WTC11 (cell line): Measurements from ENCODE around the gene ATAD3C.

Experiments
- CBFB ChIP-seq: sonication (generic); formaldehyde crosslinking; IDR thresholded peaks from 2 replicates; pipeline ENCODE4 v1.8.1; 2022; ENCODE audit warnings: mild to moderate bottlenecking, low read depth, missing genetic modification reagents
- NFE2L1 ChIP-seq: sonication (generic); formaldehyde crosslinking; IDR thresholded peaks from 2 replicates; pipeline ENCODE4 v1.8.1; 2023; ENCODE audit warnings: missing genetic modification reagents
- TF ChIP-seq, protein P1 (sequence below): sonication (generic); formaldehyde crosslinking; IDR thresholded peaks from 2 replicates; pipeline ENCODE4 v1.8.0; 2023; ENCODE audit warnings: missing genetic modification reagents, mild to moderate bottlenecking, borderline replicate concordance
- TF ChIP-seq, protein P2 (sequence below): sonication (generic); formaldehyde crosslinking; IDR thresholded peaks from 2 replicates; pipeline ENCODE4 v1.8.1; 2023; ENCODE audit warnings: mild to moderate bottlenecking, missing genetic modification reagents, borderline replicate concordance
- TF ChIP-seq, protein P3 (sequence below): fragments of 200-600 bp; IDR thresholded peaks from 2 replicates; pipeline ENCODE4 v1.8.0; 2022; ENCODE audit warnings: antibody characterized with exemption
- TF ChIP-seq, protein P4 (sequence below): sonication (generic); formaldehyde crosslinking; IDR thresholded peaks from 2 replicates; pipeline ENCODE4 v1.8.0; 2022; ENCODE audit warnings: mild to moderate bottlenecking, missing genetic modification reagents

DNA sequence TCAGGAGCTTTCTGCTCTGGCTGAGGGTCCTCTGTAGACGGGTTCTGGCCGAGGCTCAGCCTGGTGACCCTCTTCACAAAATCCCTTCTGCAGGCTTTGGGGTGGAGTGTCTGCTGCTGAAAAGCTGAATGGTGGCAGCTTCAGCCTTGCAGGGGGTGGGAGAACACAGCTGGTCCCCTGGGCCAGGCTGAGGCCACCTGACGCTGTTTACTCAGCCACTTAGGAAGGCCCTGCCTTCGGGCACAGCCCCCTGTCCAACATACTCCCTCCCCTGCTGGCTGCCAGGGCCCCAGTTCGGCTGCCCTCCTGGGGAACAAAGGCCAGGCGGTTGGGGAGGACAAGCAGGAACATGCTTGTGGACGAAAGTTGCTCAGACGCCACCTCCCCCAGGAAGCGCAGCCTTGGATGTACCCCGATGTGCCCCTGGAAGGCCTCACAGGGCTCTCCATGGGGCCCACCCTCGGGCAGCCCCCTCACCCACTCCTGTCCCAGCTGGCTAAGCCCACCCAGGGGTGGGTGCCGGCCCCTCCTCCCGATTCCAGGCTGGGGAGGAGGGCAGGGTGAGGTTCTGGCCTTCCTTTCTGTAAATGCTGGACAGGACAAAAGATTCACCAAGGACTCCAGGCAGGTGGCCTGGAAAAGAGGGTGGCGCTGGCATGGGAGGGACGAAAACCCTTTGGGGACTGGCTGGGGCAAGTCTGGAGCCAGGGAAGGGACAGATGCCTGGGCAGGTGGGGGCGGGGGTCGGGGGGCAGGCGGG, 28.2 kb upstream of the ATAD3C start, which contains the start of gene ANKRD65:
- TF ChIP-seq, protein P1, sequence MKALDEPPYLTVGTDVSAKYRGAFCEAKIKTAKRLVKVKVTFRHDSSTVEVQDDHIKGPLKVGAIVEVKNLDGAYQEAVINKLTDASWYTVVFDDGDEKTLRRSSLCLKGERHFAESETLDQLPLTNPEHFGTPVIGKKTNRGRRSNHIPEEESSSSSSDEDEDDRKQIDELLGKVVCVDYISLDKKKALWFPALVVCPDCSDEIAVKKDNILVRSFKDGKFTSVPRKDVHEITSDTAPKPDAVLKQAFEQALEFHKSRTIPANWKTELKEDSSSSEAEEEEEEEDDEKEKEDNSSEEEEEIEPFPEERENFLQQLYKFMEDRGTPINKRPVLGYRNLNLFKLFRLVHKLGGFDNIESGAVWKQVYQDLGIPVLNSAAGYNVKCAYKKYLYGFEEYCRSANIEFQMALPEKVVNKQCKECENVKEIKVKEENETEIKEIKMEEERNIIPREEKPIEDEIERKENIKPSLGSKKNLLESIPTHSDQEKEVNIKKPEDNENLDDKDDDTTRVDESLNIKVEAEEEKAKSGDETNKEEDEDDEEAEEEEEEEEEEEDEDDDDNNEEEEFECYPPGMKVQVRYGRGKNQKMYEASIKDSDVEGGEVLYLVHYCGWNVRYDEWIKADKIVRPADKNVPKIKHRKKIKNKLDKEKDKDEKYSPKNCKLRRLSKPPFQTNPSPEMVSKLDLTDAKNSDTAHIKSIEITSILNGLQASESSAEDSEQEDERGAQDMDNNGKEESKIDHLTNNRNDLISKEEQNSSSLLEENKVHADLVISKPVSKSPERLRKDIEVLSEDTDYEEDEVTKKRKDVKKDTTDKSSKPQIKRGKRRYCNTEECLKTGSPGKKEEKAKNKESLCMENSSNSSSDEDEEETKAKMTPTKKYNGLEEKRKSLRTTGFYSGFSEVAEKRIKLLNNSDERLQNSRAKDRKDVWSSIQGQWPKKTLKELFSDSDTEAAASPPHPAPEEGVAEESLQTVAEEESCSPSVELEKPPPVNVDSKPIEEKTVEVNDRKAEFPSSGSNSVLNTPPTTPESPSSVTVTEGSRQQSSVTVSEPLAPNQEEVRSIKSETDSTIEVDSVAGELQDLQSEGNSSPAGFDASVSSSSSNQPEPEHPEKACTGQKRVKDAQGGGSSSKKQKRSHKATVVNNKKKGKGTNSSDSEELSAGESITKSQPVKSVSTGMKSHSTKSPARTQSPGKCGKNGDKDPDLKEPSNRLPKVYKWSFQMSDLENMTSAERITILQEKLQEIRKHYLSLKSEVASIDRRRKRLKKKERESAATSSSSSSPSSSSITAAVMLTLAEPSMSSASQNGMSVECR (CRISPR knock-in tag) = no peak
- TF ChIP-seq CBFB (CRISPR knock-in tag) (no peak), NFE2L1 (CRISPR knock-in tag) (no peak)
- TF ChIP-seq, protein P2, sequence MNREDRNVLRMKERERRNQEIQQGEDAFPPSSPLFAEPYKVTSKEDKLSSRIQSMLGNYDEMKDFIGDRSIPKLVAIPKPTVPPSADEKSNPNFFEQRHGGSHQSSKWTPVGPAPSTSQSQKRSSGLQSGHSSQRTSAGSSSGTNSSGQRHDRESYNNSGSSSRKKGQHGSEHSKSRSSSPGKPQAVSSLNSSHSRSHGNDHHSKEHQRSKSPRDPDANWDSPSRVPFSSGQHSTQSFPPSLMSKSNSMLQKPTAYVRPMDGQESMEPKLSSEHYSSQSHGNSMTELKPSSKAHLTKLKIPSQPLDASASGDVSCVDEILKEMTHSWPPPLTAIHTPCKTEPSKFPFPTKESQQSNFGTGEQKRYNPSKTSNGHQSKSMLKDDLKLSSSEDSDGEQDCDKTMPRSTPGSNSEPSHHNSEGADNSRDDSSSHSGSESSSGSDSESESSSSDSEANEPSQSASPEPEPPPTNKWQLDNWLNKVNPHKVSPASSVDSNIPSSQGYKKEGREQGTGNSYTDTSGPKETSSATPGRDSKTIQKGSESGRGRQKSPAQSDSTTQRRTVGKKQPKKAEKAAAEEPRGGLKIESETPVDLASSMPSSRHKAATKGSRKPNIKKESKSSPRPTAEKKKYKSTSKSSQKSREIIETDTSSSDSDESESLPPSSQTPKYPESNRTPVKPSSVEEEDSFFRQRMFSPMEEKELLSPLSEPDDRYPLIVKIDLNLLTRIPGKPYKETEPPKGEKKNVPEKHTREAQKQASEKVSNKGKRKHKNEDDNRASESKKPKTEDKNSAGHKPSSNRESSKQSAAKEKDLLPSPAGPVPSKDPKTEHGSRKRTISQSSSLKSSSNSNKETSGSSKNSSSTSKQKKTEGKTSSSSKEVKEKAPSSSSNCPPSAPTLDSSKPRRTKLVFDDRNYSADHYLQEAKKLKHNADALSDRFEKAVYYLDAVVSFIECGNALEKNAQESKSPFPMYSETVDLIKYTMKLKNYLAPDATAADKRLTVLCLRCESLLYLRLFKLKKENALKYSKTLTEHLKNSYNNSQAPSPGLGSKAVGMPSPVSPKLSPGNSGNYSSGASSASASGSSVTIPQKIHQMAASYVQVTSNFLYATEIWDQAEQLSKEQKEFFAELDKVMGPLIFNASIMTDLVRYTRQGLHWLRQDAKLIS (CRISPR knock-in tag) = no peak
- TF ChIP-seq, protein P3, sequence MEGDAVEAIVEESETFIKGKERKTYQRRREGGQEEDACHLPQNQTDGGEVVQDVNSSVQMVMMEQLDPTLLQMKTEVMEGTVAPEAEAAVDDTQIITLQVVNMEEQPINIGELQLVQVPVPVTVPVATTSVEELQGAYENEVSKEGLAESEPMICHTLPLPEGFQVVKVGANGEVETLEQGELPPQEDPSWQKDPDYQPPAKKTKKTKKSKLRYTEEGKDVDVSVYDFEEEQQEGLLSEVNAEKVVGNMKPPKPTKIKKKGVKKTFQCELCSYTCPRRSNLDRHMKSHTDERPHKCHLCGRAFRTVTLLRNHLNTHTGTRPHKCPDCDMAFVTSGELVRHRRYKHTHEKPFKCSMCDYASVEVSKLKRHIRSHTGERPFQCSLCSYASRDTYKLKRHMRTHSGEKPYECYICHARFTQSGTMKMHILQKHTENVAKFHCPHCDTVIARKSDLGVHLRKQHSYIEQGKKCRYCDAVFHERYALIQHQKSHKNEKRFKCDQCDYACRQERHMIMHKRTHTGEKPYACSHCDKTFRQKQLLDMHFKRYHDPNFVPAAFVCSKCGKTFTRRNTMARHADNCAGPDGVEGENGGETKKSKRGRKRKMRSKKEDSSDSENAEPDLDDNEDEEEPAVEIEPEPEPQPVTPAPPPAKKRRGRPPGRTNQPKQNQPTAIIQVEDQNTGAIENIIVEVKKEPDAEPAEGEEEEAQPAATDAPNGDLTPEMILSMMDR = no peak
- TF ChIP-seq, protein P4, sequence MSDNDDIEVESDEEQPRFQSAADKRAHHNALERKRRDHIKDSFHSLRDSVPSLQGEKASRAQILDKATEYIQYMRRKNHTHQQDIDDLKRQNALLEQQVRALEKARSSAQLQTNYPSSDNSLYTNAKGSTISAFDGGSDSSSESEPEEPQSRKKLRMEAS (CRISPR knock-in tag) = no peak
